NCI-H2171 (cell line): ENCODE data around the gene C20orf141.
"Not testable (repeated sequence)": the region's sequence is repeated elsewhere in the genome, so short reads cannot be mapped to it uniquely, and the experiment has no call there.

Experiments
- DNase-seq: peaks from one replicate; lab custom pipeline; 2025; lab: John Stamatoyannopoulos, UW

The C20orf141 gene, protein sequence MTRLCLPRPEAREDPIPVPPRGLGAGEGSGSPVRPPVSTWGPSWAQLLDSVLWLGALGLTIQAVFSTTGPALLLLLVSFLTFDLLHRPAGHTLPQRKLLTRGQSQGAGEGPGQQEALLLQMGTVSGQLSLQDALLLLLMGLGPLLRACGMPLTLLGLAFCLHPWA

DNA sequence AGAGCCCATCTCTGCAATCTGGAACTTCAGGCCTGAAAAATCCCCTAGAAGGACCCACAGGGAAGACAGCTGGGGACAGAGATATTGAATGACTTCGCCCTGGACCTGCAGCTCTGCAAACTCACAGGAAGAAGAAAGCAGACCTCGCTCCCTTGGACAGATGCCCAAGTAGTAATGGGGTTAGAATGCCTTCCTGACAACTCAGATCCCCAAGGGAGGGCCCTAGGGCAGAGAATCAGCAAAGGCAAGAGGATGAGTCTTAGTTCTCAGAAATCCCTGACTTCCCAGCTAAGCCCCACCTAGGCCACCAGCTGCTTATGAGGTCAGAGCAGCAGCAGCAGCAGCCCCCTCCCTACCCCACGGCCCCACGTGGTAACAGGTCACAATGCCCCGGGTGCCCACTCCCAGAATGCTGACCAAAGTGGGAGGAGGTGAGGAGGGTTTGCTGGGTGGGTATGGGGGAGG lies at the start of gene C20orf141:
TSS of gene C20orf141 (plus strand) at position 401 of the 465 bp plus-strand sequence. CDS start 198 bp downstream, outside the sequence.
- peak; percentile 58 for DNase-seq

DNA sequence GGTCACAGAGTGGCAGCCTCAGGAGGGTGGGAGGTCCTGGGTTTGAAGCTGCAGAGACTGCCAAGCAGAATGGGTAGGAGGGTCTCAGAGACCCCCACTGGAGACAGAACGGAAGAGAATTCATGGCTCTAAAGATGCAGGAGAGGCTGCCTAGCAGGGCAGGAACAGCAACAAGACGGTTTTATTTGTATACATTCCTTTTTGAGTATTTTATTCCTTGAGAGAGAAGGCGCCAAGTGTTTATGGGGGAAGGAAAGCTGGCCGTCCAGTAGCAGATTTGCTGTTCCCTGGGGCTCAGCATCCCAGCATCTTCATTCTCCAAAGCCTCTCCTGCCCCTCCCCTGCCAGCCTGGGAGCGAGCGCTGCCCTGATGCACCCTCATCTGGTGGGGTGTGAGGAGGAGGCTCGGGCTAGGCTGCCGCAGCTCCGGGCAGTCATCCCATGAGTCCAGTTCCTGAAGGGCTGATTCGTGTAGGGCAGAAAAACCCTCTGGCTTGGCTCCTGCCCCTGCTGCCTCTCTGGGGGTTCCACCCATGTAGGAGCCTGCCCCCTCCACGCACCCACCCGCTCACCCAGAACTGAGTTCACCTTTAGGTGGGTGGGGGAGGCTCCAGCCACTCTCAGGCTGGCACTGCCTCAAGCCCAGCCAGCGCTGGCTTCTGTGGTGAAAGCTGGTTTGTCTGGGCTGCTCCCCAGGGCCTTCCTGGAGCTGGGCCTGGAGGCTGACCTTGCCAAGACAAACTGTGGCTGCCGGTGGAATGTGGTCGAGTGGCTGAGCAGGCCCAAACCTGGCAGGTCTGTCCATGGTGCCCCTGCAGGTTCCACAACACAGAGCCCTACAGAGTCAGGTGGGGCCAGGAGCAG lies 46.8 kb upstream of the C20orf141 start:
- DNase-seq = no peak

DNA sequence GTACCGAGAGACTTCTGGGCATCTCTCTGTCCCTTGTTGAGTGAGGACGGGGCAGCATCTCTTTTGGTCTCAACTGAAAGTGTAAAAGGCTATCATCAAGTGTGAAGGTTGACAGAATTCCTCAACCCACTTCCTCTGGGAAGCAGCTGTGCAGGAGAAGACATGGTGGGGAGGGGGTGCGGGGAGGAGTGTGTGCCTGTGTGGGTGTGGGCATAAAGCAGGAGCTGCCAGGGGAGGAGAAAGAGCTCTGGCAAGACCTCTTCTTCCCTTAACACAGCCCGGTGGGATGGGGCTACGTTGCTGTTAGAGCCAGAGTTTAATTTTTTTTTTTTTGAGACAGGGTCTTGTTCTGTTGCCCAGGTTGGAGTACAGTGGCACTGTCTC lies 46.2 kb upstream of the C20orf141 start:
- no peak for DNase-seq

DNA sequence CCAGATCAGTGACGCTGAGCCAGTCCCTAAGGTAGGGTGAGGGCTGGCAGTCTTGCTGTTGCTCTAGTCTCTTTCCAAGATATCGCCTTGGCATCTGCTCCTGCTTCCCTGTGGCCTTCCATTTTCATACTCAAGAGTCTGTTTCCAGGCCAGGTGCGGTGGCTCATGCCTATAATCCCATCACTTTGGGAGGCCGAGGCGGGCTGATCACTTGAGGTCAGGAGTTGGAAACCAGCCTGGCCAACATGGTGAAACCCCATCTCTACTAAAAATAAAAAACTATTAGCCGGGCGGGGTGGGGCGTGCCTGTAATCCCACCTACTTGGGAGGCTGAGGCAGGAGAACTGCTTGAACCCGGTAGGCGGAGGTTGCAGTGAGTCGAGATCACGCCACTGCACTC lies 44.7 kb upstream of the C20orf141 start:
- not testable (repeated sequence) for DNase-seq

DNA sequence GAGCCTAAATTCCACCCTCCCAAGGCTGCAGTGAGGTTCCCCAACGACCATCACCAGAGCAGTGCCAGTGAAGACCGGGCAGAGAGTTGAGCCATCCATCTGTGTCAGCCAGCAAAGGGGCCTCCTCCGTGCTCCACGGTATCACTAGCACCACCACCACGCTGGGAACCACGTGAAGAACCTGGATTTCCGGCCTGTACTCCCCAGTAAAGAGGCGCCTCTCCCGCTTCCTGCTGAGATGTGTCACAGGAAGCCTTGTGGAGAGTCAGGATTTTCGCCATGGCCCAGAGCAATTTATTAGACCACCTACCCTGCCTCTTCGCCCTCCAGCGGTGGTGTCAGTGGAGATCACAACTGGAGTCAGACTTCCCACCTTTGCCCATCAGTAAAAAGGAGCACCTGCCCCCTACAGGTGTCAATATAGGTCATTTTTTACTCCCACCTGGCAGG lies 43.1 kb upstream of the C20orf141 start:
- DNase-seq = no peak

DNA sequence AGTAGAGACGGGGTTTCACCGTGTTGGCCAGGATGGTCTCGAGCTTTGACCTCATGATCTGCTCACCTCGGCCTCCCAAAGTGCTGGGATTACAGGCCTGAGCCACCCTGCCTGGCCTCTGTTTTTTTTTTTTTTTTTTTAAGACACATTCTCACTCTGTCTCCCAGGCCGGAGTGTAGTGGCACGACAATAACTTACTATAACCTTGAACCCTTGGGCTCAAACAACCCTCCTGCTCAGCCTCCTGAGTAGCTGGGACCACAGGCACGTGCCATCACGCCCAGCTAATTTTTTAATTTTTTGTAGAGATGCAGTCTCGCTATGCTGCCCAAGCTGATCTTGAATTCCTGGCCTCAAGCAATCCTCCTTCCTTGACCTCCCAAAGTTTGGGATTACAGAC lies 41.0 kb upstream of the C20orf141 start:
- no peak for DNase-seq

DNA sequence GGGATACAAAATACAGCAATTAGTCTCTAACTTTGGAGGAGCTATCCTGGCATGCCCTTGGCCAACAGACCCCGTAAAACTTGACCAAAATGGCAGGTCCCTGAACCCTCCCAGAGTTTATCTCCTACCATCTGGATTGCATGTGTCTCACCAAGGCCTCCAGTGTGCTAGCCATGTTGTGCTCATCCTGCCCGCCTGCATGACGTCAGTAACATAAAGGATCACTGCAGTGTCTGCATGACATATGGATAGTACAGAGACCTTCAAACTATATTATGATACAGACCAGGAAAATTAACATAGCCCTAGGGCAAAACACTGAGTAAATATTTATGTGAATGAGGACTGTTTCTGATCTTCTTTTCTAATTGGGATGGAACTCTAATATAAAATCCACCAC lies 39.6 kb upstream of the C20orf141 start:
- no peak for DNase-seq

DNA sequence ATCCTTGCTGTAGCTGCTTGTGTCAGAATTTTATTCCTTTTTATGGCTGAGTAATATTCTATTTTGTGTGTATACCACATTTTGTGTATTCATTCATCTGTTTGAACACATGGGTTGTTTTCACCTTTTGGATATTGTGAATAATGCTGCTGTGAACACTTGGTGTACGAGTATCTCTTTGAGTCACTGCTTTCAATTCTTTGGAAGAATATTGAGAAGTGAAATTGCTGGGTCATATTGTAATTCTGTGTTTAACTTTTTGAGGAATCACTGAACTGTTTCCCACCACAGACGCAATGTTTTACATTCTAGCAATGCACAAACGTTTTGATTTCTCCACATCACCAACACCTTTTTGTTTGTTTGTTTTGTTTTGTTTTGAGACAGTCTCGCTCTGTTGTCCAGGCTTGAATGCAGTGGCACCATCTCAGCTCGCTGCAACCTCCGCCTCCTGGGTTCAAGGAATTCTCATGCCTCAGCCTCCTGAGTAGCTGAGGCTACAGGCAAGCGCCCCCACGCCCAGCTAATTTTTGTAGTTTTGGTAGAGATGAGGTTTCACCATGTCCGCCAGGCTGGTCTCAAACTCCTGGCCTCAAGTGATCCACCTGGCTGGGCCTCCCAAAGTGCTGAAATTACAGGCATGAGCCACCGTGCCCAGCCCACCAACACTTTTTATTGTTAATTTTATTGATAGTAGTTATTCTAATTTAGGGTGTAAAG lies 36.0 kb upstream of the C20orf141 start:
- no peak for DNase-seq

DNA sequence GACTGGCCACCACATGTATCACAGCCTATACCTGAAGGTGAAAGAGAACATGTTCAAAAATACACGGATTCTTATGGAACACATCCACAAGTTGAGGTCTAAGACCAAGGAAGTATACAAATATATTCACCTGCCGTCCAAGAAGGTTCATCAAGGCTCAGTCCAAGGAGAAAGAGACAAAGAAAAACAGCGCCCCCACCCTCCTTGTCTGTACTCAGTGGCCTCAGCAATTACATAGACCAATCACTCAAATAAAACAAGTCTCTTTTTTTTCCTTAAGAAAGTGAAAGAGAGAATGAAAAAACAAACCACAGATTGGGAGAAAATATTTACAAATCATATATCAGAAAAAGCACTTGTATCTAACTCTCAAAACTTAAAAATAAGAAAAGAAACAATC lies 33.8 kb upstream of the C20orf141 start:
- no peak for DNase-seq

DNA sequence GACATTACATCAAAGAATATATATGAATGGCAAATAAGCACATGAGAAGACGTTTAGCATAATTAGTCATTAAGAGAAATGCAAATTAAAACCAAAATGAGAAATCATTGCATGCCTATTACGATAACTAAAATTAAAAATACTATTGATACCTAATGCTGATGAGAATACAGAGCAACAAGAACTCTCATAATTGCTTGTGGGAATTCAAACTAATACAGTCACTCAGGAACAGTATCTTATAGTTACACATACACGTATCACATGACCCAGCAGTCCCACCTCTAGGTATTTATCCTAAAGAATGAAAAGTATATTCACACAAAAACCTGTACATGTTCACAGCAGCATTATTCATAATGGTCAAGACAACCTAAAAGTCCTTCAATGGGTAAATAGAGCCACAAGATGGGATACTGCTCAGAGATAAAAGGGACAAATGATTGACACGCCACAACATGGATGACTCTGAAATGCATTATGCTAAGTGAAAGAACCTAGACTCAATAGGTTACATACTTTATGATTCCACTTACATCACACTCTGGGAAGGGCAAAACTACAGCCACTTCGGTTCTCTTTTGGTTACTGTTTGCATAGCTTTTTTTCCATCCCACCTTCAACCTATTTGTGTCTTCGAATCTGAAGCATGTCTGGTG lies 30.8 kb upstream of the C20orf141 start:
- no peak for DNase-seq

DNA sequence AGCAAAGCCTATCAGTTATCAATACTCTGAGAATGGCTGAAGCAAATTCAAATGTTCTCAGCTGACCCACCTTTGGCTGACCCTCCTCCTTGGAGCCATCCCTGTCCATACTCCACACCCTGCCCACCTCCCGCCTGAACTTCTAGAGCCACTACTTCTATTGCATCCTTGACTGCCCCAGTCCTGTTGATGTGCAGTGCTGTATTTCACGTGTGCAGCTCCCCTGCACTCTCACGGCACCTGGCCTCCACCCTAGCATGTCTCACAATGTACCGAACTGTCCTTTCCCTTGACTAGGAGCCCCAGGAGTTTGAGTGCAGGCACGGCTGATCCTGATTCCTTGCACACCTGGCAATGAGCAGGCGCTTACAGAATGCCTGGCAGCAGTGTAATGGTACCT lies 21.3 kb upstream of the C20orf141 start:
- DNase-seq = no peak

DNA sequence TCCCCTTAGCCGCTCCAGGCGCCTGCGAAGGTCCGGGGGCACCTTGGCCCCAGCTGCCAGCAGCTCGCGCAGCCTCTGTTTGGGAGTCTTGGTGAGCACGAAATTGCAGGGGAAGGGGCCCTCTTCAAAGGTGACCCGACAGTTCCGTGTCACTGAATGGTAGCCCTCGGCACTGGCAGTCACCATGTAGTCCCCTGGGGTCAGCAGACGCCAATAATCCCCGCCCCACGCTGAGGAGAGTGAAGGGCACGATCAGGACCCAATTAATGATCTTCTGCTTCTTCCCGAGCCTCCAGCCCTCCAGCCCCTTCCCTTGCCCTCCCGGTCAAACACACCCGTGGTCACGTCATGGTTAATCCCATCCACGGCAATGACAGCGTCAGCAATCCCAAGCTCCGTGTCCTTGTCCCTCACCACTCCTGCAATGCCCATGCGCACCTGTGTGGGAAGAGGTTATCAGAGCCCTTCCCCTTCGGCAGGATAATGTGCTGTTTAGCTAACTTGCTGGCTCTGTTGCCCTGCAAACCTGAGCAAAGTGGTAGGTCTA lies 20.5 kb upstream of the C20orf141 start:
- DNase-seq = no peak

DNA sequence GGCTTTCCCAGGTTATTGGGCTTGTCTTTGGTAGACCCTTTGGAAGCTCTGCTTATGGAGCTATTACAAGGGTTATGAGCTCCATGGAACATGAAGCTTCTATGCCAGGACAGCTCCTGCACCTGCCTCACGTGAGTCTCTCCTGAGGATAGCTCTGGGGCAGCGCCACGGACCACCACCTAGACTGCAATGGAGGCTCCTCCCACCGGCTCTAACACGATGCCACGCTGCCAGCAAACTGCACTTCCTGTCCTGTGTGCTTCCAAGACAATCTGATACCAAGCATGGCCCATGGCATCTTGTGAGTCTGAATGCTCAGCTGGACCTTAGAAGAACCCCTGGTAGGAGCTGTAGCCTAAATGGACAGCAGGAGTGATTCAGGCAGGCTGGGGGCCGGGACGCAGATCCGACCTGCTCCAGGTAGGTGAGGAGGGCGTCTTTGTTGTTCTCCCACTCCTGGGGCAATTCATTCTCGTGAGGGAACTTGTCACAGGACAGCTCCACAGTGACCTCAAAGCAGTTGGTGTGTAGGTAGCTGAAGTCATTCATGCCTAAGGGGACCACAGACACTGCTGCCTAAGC lies 19.8 kb upstream of the C20orf141 start:
- no peak for DNase-seq

DNA sequence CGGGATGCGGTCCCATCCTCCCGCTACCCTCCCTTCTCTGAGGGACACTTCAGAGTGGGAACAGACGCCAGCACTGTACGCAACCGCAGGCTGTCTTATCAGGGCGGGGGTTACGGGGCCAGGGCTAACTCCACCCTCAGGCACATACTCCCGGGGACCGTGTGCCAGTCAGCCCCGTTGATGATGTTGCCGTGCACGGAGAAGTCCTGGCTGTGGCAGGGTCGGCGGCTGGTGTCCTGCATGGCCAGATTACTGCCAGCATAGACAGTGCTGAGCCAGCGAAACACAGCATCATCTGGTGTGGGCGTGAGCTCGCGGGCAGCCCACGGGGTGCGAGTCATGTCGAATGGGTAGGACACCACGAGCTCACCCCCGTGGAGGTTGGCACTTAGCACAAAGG lies 19.3 kb upstream of the C20orf141 start:
- no peak for DNase-seq

DNA sequence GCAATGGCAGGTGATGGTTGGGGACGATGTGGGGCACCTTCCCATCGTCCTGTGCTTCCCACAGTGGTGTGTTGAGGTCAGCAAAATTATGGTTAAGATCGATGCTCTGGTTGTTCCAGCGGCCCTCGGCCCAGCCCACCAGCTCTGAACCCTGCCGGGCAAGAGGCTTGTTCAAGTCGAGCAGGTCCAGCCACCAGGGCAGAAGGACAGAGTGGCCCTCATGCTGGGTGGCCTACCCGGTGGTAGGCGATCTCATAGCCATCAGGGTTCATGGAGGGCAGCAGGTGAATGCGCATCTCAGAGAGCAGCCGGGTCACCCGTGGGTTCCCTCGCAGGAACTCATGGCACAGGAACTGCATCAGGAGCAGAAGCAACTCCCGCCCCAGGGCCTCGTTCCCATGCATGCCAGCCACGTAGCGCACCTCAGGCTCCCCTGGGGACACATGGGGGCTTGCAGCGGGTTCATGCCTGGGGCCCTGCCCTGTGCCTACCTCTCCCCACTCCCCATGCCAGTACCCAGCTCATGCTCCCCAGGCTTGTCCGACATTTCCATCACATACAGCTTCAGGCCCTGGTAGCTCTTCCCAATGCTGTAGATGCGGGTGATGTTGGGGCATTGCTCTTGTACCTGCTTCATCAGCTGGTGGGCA lies 18.7 kb upstream of the C20orf141 start:
- no peak for DNase-seq

DNA sequence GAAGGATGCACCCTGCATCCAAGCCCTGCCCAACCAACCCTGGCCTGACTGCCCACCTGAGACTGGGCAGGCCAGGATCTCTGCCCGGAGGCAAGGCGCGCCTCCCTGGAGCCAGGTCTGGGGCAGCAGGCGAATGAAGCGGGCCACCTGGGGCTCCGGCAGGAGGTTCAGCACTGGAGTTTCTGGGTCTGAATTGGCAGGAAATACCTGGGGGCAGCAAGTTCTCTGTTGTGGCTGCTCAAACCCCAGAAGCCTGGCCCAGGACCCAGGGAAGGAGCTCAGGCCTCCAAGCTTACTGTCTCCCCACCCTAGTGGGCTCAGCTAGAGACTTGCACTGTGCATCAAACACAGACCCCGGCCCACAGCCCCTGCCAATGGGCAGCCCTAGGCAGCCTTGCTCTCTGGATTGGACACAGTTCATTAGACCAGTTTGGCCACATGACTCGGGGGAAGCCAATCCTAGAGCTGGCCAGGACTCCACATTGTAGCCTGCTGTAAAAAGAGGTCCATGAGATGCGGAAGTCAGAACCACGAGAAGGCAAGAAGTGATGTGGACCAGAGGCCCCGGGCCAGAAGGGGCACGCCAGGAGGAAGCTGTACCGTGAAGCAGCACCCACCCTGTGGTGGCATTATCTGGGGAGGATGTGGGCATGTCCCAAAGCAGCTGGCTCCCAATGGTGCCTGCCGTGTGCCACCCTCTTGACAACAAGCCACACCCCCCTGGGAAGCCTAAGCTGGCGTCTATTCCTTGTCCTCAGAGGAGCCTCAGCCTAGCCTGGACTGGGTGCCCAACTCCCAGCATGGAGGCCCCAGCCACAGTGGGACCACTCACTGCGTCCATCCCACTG lies 17.4 kb upstream of the C20orf141 start:
- no peak for DNase-seq

DNA sequence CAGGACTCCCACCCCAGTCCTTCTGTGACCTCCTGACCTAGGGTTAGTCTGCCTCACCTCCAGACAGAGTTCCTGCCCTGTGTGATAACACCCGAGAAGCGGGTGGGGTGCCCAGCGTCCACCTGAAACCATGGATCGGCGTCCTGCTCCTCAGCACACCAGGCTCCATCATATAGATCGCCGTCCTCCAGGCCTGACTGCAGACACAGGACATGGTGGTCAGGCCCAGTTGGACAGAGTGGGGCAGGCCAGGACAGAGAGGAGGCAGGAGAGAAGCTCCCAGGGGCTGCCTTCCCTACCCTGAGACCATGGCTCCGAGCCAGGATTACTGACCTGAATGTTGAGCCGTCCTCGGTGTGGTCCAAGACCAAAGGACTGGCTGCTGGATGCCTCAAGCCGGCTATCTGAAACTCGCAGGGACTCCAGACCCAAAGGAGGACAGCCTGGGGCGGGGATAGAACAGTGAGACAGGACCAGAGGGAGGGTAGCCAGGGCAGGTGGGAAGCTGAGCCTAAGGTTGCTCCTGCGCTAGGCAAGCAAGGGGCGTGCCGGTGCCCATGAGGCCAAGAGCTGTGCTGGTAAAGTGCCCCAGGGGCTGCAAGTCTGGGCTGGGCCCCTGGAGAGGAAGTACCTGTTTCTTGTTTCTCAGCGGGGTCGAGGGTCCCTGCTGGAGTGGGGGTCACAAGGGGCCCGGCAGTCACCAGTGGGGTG lies 16.5 kb upstream of the C20orf141 start:
- no peak for DNase-seq

DNA sequence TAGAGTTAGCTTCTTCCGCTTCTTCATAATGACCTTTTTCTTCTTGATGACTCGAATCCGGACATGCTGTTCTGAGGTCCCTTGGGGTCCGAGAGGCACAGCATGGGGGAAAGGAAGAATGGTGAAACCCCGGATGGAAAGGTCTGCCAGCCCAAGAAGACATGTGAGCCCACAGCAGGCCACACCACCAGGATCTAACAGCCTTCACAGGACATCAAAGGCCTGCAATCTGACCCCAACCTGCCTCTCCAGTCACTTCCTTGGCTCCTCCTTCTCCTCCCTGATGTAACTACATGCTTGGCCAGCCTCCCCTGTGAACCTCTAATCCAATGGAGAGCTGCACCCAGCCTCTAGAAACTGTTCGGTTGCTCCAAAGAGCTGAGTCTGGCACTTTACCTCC lies 16.0 kb upstream of the C20orf141 start:
- no peak for DNase-seq

DNA sequence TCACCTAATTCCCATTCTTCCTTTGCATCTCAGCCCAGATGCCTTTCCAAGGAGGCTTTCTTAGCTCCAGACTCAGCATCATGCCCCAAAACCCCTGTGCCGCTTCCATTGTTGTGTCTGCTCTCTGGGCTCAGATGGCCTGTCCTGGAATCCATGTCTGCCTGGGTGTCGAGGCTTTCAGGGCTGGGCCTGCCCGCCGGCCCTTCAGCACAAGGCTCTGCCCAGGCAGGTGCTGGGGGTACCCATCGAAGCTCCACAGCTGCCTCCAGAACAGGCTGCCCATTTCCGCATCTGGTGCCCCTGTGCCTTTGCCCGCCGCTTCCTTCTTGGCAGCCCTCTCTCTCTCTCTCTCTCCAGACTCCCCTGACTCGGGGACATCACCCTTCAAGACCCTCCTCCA lies 15.5 kb upstream of the C20orf141 start:
- no peak for DNase-seq
